GM19239 (cell line): Measurements from ENCODE around the gene CD9.
"Not testable (repeated sequence)": the region's sequence is repeated elsewhere in the genome, so short reads cannot be mapped to it uniquely, and the experiment has no call there.

Experiments used
- DNase-seq: peaks from one replicate; pipeline ENCODE4 v3.0.0; 2011; ENCODE audit warnings: low spot score; ENCODE audit not compliant: insufficient read length
- FAIRE-seq: peaks from 2 replicates; lab custom pipeline; 2011; peaks lifted over from hg19 to GRCh38; lab: Jason Lieb, UNC

CD9 gene

GRCh38 chr12:6198051-6198450 lies 2.1 kb upstream of the CD9 start:
- DNase-seq: no peak

GRCh38 chr12:6198556-6198955 lies 1.6 kb upstream of the CD9 start:
- no peak for FAIRE-seq

More at GRCh38 chr12:6198051-6198450, 2.1 kb upstream of the CD9 start:
- FAIRE-seq: no peak

GRCh38 chr12:6198985-6199530 lies 1.1 kb upstream of the CD9 start:
- FAIRE-seq: no peak

More at GRCh38 chr12:6198556-6198955, 1.6 kb upstream of the CD9 start:
- no peak for DNase-seq

GRCh38 chr12:6199531-6200255 lies 507 bp upstream of the CD9 start:
- FAIRE-seq (no peak), DNase-seq (no peak)

More at GRCh38 chr12:6198985-6199530, 1.1 kb upstream of the CD9 start:
- no peak for DNase-seq

GRCh38 chr12:6201213-6201608 lies 1.0 kb downstream of the CD9 start:
- no peak for DNase-seq
- FAIRE-seq: no peak

GRCh38 chr12:6201826-6202225 lies 1.6 kb downstream of the CD9 start:
- FAIRE-seq: no peak
- DNase-seq: no peak

GRCh38 chr12:6202304-6202703 lies 2.1 kb downstream of the CD9 start:
- DNase-seq (no peak), FAIRE-seq (no peak)

- FAIRE-seq (no peak), DNase-seq (no peak)
Measured at GRCh38 chr12:6202846-6203245, 2.6 kb downstream of the CD9 start.

- DNase-seq: no peak
- no peak for FAIRE-seq
Measured at GRCh38 chr12:6203601-6204000, 3.4 kb downstream of the CD9 start.

- DNase-seq (no peak), FAIRE-seq (no peak)
Measured at GRCh38 chr12:6204533-6205143, 4.4 kb downstream of the CD9 start.

GRCh38 chr12:6205144-6205539 lies 4.9 kb downstream of the CD9 start:
- DNase-seq (no peak), FAIRE-seq (no peak)

- FAIRE-seq: no peak
Measured at GRCh38 chr12:6205761-6206160, 5.6 kb downstream of the CD9 start.

GRCh38 chr12:6206327-6206726 lies 6.1 kb downstream of the CD9 start:
- no peak for DNase-seq
- no peak for FAIRE-seq

More at GRCh38 chr12:6205761-6206160, 5.6 kb downstream of the CD9 start:
- no peak for DNase-seq

GRCh38 chr12:6207259-6207925 lies 7.2 kb downstream of the CD9 start:
- no peak for DNase-seq
- no peak for FAIRE-seq

GRCh38 chr12:6208130-6208529 lies 7.9 kb downstream of the CD9 start:
- no peak for FAIRE-seq
- no peak for DNase-seq

- FAIRE-seq, DNase-seq: not testable (repeated sequence)
Measured at GRCh38 chr12:6209428-6209827, 9.2 kb downstream of the CD9 start.

GRCh38 chr12:6211421-6211869 lies 11.2 kb downstream of the CD9 start:
- FAIRE-seq: no peak
- no peak for DNase-seq

- FAIRE-seq (no peak), DNase-seq (no peak)
Measured at GRCh38 chr12:6212086-6212485, 11.9 kb downstream of the CD9 start.

GRCh38 chr12:6213969-6214368 lies 13.8 kb downstream of the CD9 start:
- no peak for DNase-seq
- no peak for FAIRE-seq

GRCh38 chr12:6214633-6215032 lies 14.4 kb downstream of the CD9 start:
- FAIRE-seq (no peak), DNase-seq (no peak)
